Activated CD8-positive, alpha-beta T cell treated with anti-CD3 and anti-CD28 coated beads for 36 hours (primary cell): ENCODE data around the gene RAI1. TPM values are rescaled to one million over a fixed set of nuclear protein-coding genes. Genes with fewer than 3 reads are reported as not detected.

Source experiments
- ATAC-seq: fragments of 200-7000 bp; cut with Tn5 transposase; one replicate; pipeline ENCODE4 v1.10.0; 2021; ENCODE audit warnings: mild to moderate bottlenecking, moderate library complexity
- CTCF ChIA-PET: fragments of 350-600 bp; sonication (Branson Sonifier 250); formaldehyde crosslinking; loops from one replicate; lab custom pipeline; 2021; ENCODE audit warnings: antibody characterized with exemption; lab: Charles Lee
- POLR2A ChIA-PET: fragments of 350-600 bp; sonication (Branson Sonifier 250); formaldehyde crosslinking; loops from one replicate; lab custom pipeline; 2021; ENCODE audit warnings: antibody characterized with exemption; lab: Charles Lee
- DNase-seq: peaks from one replicate; pipeline ENCODE4 v3.0.0-alpha.2; 2020
- H3K27ac Mint-ChIP-seq: one replicate; pipeline ENCODE4 v1.8.0; 2021; ENCODE audit warnings: mild to moderate bottlenecking, mixed read lengths
- H3K27me3 Mint-ChIP-seq: one replicate; pipeline ENCODE4 v1.8.0; 2021; ENCODE audit warnings: mixed read lengths
- H3K36me3 Mint-ChIP-seq: one replicate; pipeline ENCODE4 v1.8.0; 2021; ENCODE audit warnings: low read depth, mixed read lengths
- H3K4me1 Mint-ChIP-seq: one replicate; pipeline ENCODE4 v1.8.0; 2021; ENCODE audit warnings: low read depth, mixed read lengths
- H3K4me3 Mint-ChIP-seq: one replicate; pipeline ENCODE4 v1.8.0; 2021; ENCODE audit warnings: mild to moderate bottlenecking, moderate library complexity, mixed read lengths
- H3K9me3 Mint-ChIP-seq: one replicate; pipeline ENCODE4 v1.8.0; 2021; ENCODE audit warnings: mixed read lengths
- CTCF ChIP-seq: fragments of 200-600 bp; IDR thresholded peaks from one replicate; pipeline ENCODE4 v1.8.0; 2022; ENCODE audit warnings: antibody characterized with exemption, mild to moderate bottlenecking
- intact Hi-C: fragments of 100-400 bp; cut with micrococcal nuclease; formaldehyde crosslinking; loops from one replicate; pipeline ENCODE4 v1.10.0; 2022
- total RNA-seq, 2 experiments: library from RNA; stranded (reverse); gene quantifications; one replicate each; pipeline ENCODE4 v1.2.3, GENCODE V29; 2021

RAI1 gene
- total RNA-seq, 2 experiments from 2014 or later = 18.1 to 20.3 TPM

GRCh38 chr17:17820463-17821158 lies 139.4 kb downstream of the RAI1 start:
- Mint-ChIP-seq H3K9me3 (no peaks in the 10 kb centered on the region), H3K4me3 (peak overlapping the region; percentile 25), H3K4me1 (peaks cover 68% of the 10 kb centered on the region), H3K27ac (peak overlapping the region; percentile 84), H3K36me3 (peaks cover 54% of the 10 kb centered on the region), H3K27me3 (no peaks in the 10 kb centered on the region)
- TF ChIP-seq CTCF = no peak
- CTCF ChIA-PET = interaction anchor here (1.1 to 2.5 kb wide), 13 partner anchors 8 to 217 kb away, joined by 3 to 11 read pairs (median 5); partner anchors contain the start of gene SREBF1
- intact Hi-C loops = no loop called here
- POLR2A ChIA-PET = interaction anchor here (0.6 to 22.2 kb wide), 9 partner anchors 9 to 154 kb away, joined by 3 to 617 read pairs (median 3); partner anchors contain the start of gene SREBF1
- no peak for ATAC-seq
- DNase-seq = no peak

- Mint-ChIP-seq H3K27ac (peak overlapping the region; percentile 55), H3K36me3 (peaks cover 59% of the 10 kb centered on the region), H3K9me3 (no peaks in the 10 kb centered on the region), H3K27me3 (no peaks in the 10 kb centered on the region), H3K4me1 (peaks cover 83% of the 10 kb centered on the region), H3K4me3 (peak overlapping the region; percentile 71)
- no peak for ATAC-seq
- TF ChIP-seq CTCF = no peak
- intact Hi-C loops = no loop called here
- POLR2A ChIA-PET = interaction anchor here (0.6 to 22.2 kb wide), 8 partner anchors 10 to 216 kb away, joined by 3 to 617 read pairs (median 3); partner anchors contain the start of genes ATPAF2, GID4 and SREBF1
- DNase-seq = no peak
- CTCF ChIA-PET = interaction anchor here (0.6 to 2.5 kb wide), 7 partner anchors 10 to 95 kb away, joined by 3 to 10 read pairs (median 4); partner anchors contain the start of gene SREBF1
These were observed 140.9 kb downstream of the RAI1 start for GRCh38 chr17:17822189-17822588.

- Mint-ChIP-seq H3K4me3 (peak overlapping the region; percentile 71), H3K27me3 (no peaks in the 10 kb centered on the region), H3K36me3 (peaks cover 57% of the 10 kb centered on the region), H3K4me1 (peaks cover 88% of the 10 kb centered on the region), H3K9me3 (no peaks in the 10 kb centered on the region), H3K27ac (peak overlapping the region; percentile 55)
- DNase-seq (no peak), ATAC-seq (no peak)
- intact Hi-C loops = no loop called here
- POLR2A ChIA-PET = interaction anchor here (0.6 to 22.2 kb wide), 7 partner anchors 11 to 216 kb away, joined by 3 to 617 read pairs (median 3); partner anchors contain the start of genes ATPAF2, GID4 and SREBF1
- TF ChIP-seq CTCF = no peak
- CTCF ChIA-PET = interaction anchor here (0.6 to 1.4 kb wide), 5 partner anchors 10 to 31 kb away, joined by 3 to 7 read pairs (median 4); partner anchors contain the start of gene SREBF1
These were observed 141.4 kb downstream of the RAI1 start for GRCh38 chr17:17822616-17823015.

GRCh38 chr17:17823433-17824118 lies 142.3 kb downstream of the RAI1 start:
- intact Hi-C loops = no loop called here
- peak; percentile 86 for DNase-seq

More at GRCh38 chr17:17823433-17824118, 142.3 kb downstream of the RAI1 start:
- ATAC-seq = peak; percentile 77
- Mint-ChIP-seq H3K27me3 (no peaks in the 10 kb centered on the region), H3K36me3 (peaks cover 57% of the 10 kb centered on the region), H3K4me3 (peak overlapping the region; percentile 75), H3K4me1 (peaks cover 95% of the 10 kb centered on the region), H3K27ac (peak overlapping the region; percentile 97), H3K9me3 (no peaks in the 10 kb centered on the region)
- ChIA-PET POLR2A (interaction anchor here (1.7 to 22.2 kb wide), 4 partner anchors 8 to 26 kb away, joined by 7 to 617 read pairs (median 140); partner anchors contain the start of gene SREBF1), CTCF (no interaction called here)
- no peak for TF ChIP-seq CTCF
